ENCODE results near the gene CLEC11A.

GRCh38 chr19:50725911-50726230 lies 2.7 kb downstream of the CLEC11A start:
- TF ChIP-seq CTCF (IDR thresholded peaks at IDR 0.05; ENCODE audit: low read depth, low read length) (no peak), POLR2A (IDR thresholded peaks at IDR 0.05; ENCODE audit: extremely low read depth, insufficient read length) (no peak), MYC (IDR thresholded peaks at IDR 0.05; ENCODE audit: low read depth, low read length) (no peak), MAX (IDR thresholded peaks at IDR 0.05; ENCODE audit: low read depth, low read length) (no peak)
